ENCODE measurements around the gene TM4SF5. TPM values are rescaled to one million over a fixed set of nuclear protein-coding genes. Genes with fewer than 3 reads are reported as not detected.

Gene TM4SF5
- polyA plus RNA-seq, 1 of the 3 experiments (the other 2 are of a cell fraction): not detected

DNA sequence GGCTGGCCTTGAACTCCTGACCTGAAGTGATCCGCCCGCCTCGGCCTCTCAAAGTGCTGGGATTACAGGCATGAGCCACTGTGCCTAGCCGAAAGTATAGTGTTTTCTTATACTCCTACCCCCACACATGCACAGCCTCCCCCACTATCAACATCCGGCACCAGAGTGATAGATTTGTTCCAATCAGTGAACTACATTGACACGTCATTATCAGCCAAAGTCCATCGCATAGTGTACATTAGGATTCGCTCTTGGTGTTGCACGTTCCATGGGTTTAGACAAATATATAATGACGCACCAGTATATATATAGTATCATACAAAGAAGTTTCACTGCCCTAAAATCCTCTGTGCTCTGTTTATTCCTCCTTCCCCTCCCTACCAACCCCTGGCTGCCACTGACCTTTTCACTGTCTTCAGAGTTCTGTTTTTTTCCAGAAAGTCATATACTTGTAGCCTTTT is 11.9 kb upstream of the TM4SF5 start (continued):
- TF ChIP-seq, protein P1, sequence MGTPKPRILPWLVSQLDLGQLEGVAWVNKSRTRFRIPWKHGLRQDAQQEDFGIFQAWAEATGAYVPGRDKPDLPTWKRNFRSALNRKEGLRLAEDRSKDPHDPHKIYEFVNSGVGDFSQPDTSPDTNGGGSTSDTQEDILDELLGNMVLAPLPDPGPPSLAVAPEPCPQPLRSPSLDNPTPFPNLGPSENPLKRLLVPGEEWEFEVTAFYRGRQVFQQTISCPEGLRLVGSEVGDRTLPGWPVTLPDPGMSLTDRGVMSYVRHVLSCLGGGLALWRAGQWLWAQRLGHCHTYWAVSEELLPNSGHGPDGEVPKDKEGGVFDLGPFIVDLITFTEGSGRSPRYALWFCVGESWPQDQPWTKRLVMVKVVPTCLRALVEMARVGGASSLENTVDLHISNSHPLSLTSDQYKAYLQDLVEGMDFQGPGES (IDR thresholded peaks at IDR 0.05; ENCODE audit: low read depth, low read length): no peak

DNA sequence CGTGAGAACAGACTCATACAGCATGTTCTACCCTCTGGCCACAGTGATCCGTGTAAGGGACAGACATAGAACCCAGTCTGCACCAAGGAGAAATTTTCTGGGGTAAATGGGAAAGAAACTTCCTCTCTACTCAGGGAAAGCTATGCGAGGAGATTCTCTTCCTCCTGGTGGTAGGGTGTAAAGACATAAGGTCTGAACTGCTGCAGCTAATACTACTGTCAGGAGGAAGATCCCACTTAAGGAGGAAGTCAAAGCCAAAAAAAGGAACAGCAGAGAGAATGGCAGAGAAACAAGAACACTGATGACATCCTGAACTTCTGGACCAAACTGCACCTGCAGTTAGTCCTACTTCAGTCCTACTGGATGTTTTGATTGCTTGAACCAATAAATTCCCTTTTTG is 7.1 kb upstream of the TM4SF5 start:
- no peak overlapping the region for H3K27ac ChIP-seq (ENCODE audit: low read depth in 2 of 2, low read length in 1 of 2)
- no peaks in the 10 kb centered on the region for H3F3A ChIP-seq (replicated peaks; ENCODE audit: insufficient read depth)
- no peak for DNase-seq
- H3K36me3 ChIP-seq (replicated peaks in 1 of 2; ENCODE audit: control insufficient read depth in 1 of 2, insufficient read depth in 2 of 2, low read length in 1 of 2): no peaks in the 10 kb centered on the region
- TF ChIP-seq NRF1 (IDR thresholded peaks at IDR 0.05; ENCODE audit: low read depth, low read length) (no peak), TEAD4 (IDR thresholded peaks at IDR 0.05; ENCODE audit: borderline replicate concordance, insufficient read depth) (no peak), POLR2AphosphoS5 (IDR thresholded peaks at IDR 0.05; ENCODE audit: low read depth, low read length) (no peak), EP300 (IDR thresholded peaks at IDR 0.05; ENCODE audit: borderline replicate concordance in 1 of 2, low read depth in 1 of 2, low read length in 1 of 2) (no peak), FOXM1 (IDR thresholded peaks at IDR 0.05; ENCODE audit: low read depth) (no peak)
- TF ChIP-seq, protein P2, sequence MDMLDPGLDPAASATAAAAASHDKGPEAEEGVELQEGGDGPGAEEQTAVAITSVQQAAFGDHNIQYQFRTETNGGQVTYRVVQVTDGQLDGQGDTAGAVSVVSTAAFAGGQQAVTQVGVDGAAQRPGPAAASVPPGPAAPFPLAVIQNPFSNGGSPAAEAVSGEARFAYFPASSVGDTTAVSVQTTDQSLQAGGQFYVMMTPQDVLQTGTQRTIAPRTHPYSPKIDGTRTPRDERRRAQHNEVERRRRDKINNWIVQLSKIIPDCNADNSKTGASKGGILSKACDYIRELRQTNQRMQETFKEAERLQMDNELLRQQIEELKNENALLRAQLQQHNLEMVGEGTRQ (IDR thresholded peaks at IDR 0.05; ENCODE audit: borderline replicate concordance, low read depth, low read length): no peak
- TF ChIP-seq, protein P3, sequence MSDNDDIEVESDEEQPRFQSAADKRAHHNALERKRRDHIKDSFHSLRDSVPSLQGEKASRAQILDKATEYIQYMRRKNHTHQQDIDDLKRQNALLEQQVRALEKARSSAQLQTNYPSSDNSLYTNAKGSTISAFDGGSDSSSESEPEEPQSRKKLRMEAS (IDR thresholded peaks at IDR 0.05; ENCODE audit: low read depth): no peak
- H3K9me2 ChIP-seq: no peaks in the 10 kb centered on the region
- H4K20me1 ChIP-seq (ENCODE audit: insufficient read depth): no peaks in the 10 kb centered on the region
- no peak overlapping the region for H3K9ac ChIP-seq
- no peak overlapping the region for H2AFZ ChIP-seq (ENCODE audit: low read depth)
- H3K27me3 ChIP-seq (ENCODE audit: insufficient read depth): peaks cover 30% of the 10 kb centered on the region; the same call in 1 of the 2 replicates
- ChIA-PET POLR2A (no interaction called here), CTCF (interaction anchor here (0.8 to 1.4 kb wide), 3 partner anchors 11 to 117 kb away, joined by 3 to 4 read pairs (median 3); no protein-coding TSS in a partner anchor)
- no peaks in the 10 kb centered on the region for H3K9me3 ChIP-seq
- H3K4me2 ChIP-seq: no peak overlapping the region
- no peaks in the 10 kb centered on the region for H3K4me1 ChIP-seq (ENCODE audit: control insufficient read depth in 1 of 2, insufficient read depth in 2 of 2, low read depth in 1 of 2, low read length in 1 of 2)
- H3K4me3 ChIP-seq (ENCODE audit: low read depth in 2 of 2, low read length in 1 of 2): no peak overlapping the region
- H3K79me2 ChIP-seq (ENCODE audit: insufficient read depth): no peaks in the 10 kb centered on the region
- 46% methylated on average over 3 of the region's 3 CpGs for WGBS (ENCODE audit: low lambda C conversion rate)

DNA sequence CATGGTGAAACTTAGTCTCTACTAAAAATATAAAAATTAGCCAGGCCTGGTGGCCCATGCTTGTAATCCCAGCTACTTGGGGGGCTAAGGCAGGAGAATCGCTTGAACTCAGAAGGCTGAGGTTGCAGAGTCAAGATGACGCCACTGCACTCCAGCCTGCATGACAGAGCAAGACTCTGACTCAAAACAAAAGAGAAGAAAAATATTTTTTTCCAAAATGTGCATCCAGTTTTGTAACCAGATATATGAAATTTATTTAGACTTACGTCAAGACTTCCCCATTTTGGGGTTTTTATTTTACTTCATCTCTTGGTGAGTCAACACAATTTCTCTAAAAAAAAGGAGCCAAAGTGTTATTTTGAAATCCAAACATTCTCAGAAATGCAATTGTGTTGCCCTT is 5.5 kb upstream of the TM4SF5 start:
- no peak overlapping the region for H3K4me2 ChIP-seq
- no peaks in the 10 kb centered on the region for H3K79me2 ChIP-seq (ENCODE audit: insufficient read depth)
- CTCF ChIA-PET: interaction anchor here (0.9 to 1.5 kb wide), 2 partner anchors 115 to 137 kb away, joined by 3 read pairs; partner anchors contain the start of gene CHRNE
- H3K4me1 ChIP-seq (ENCODE audit: control insufficient read depth in 1 of 2, insufficient read depth in 2 of 2, low read depth in 1 of 2, low read length in 1 of 2): no peaks in the 10 kb centered on the region
- H3K27me3 ChIP-seq (ENCODE audit: insufficient read depth): peaks cover 31% of the 10 kb centered on the region; the same call in 1 of the 2 replicates
- H3F3A ChIP-seq (replicated peaks; ENCODE audit: insufficient read depth): no peaks in the 10 kb centered on the region
- H3K4me3 ChIP-seq (ENCODE audit: low read depth in 2 of 2, low read length in 1 of 2): no peak overlapping the region
- H3K9ac ChIP-seq: no peak overlapping the region
- H3K9me2 ChIP-seq: no peaks in the 10 kb centered on the region
- H2AFZ ChIP-seq (ENCODE audit: low read depth): no peak overlapping the region
- POLR2A ChIA-PET: no interaction called here
- DNase-seq: no peak
- WGBS (ENCODE audit: low lambda C conversion rate): 50% methylated on average over 3 of the region's 3 CpGs
- TF ChIP-seq, protein P1 (IDR thresholded peaks at IDR 0.05; ENCODE audit: low read depth, low read length): no peak
- TF ChIP-seq JUND (IDR thresholded peaks at IDR 0.05): no peak
- H4K20me1 ChIP-seq (ENCODE audit: insufficient read depth): no peaks in the 10 kb centered on the region
- H3K36me3 ChIP-seq (replicated peaks in 1 of 2; ENCODE audit: control insufficient read depth in 1 of 2, insufficient read depth in 2 of 2, low read length in 1 of 2): no peaks in the 10 kb centered on the region
- no peaks in the 10 kb centered on the region for H3K9me3 ChIP-seq
- no peak overlapping the region for H3K27ac ChIP-seq (ENCODE audit: low read depth in 2 of 2, low read length in 1 of 2)

All from SK-N-SH (cell line).